ENCODE results near the gene LRFN5. TPM values are rescaled to one million over a fixed set of nuclear protein-coding genes. Genes with fewer than 3 reads are reported as not detected.

LRFN5 gene
- total RNA-seq, 1 experiment from 2014 or later = 15.8 TPM

- Mint-ChIP-seq H3K4me3 (no peak overlapping the region), H3K27me3 (ENCODE audit: low read depth) (no peaks in the 10 kb centered on the region), H3K27ac (no peak overlapping the region), H3K4me1 (peaks cover 17% of the 10 kb centered on the region), H3K9me3 (peaks cover 22% of the 10 kb centered on the region), H3K36me3 (peaks cover 4% of the 10 kb centered on the region; the same call in 1 of the 2 replicates)
- DNase-seq (ENCODE audit: low spot score) = no peak
- ChIA-PET POLR2A (no interaction called here), CTCF (interaction anchor here (0.5 kb wide), 1 partner anchor 109 kb away, joined by 5 read pairs; no protein-coding TSS in a partner anchor)
- TF ChIP-seq FOXJ3 (CRISPR knock-in tag; IDR thresholded peaks at IDR 0.05; ENCODE audit: borderline replicate concordance) = no peak
- no peak for TF ChIP-seq AFF4 (CRISPR knock-in tag; IDR thresholded peaks at IDR 0.05; ENCODE audit: borderline replicate concordance)
- no peak for TF ChIP-seq ZNF121 (CRISPR knock-in tag; IDR thresholded peaks at IDR 0.05)
- TF ChIP-seq TEAD1 (CRISPR knock-in tag; IDR thresholded peaks at IDR 0.05) = no peak
- TF ChIP-seq ZNF512 (CRISPR knock-in tag; IDR thresholded peaks at IDR 0.05; ENCODE audit: borderline replicate concordance) = no peak
- no peak for TF ChIP-seq NFE2L1 (CRISPR knock-in tag; IDR thresholded peaks at IDR 0.05)
- no peak for TF ChIP-seq ZBTB43 (CRISPR knock-in tag; IDR thresholded peaks at IDR 0.05)
- no peak for TF ChIP-seq ZNF671 (CRISPR knock-in tag; IDR thresholded peaks at IDR 0.05)
- no peak for TF ChIP-seq KAT7 (CRISPR knock-in tag; IDR thresholded peaks at IDR 0.05; ENCODE audit: borderline replicate concordance)
- no peak for TF ChIP-seq ATF3 (CRISPR knock-in tag; conservative IDR thresholded peaks at IDR 0.05)
- TF ChIP-seq ZMAT4 (CRISPR knock-in tag; IDR thresholded peaks at IDR 0.05) = no peak
- no peak for TF ChIP-seq NFYB (CRISPR knock-in tag; conservative IDR thresholded peaks at IDR 0.05; ENCODE audit: low read depth)
- no peak for TF ChIP-seq NR1H2 (CRISPR knock-in tag; IDR thresholded peaks at IDR 0.05)
- no peak for TF ChIP-seq ZNF532 (CRISPR knock-in tag; IDR thresholded peaks at IDR 0.05; ENCODE audit: borderline replicate concordance)
- no peak for TF ChIP-seq ZNF232 (CRISPR knock-in tag; IDR thresholded peaks at IDR 0.05)
- no peak for TF ChIP-seq NR3C1 (CRISPR knock-in tag; conservative IDR thresholded peaks at IDR 0.05; ENCODE audit: low read depth)
- TF ChIP-seq SOX15 (CRISPR knock-in tag; IDR thresholded peaks at IDR 0.05) = no peak
- TF ChIP-seq ZNF138 (CRISPR knock-in tag; conservative IDR thresholded peaks at IDR 0.05) = no peak
- TF ChIP-seq ZNF219 (CRISPR knock-in tag; IDR thresholded peaks at IDR 0.05; ENCODE audit: borderline replicate concordance) = no peak
- no peak for TF ChIP-seq ATF1 (CRISPR knock-in tag; IDR thresholded peaks at IDR 0.05)
- ATAC-seq = no peak
Measured at GRCh38 chr14:41718477-41719166, 111.9 kb downstream of the LRFN5 start.
